Peyer's patch (tissue), 4 donors: Measurements from ENCODE around the gene TNFSF18. TPM values are rescaled to one million over a fixed set of nuclear protein-coding genes. Genes with fewer than 3 reads are reported as not detected.

ENCODE experiments used
- DNase-seq, 3 donors: peaks; one replicate each; pipeline ENCODE4 v3.0.0-alpha.2; 2017 to 2019
- H3K27ac ChIP-seq, 4 donors: fragments of 200-600 bp; sonication (generic); one replicate each; pipeline ENCODE4 v1.5.1; 2016 to 2019
- H3K27me3 ChIP-seq, 2 donors: fragments of 200-600 bp; sonication (generic); one replicate each; pipeline ENCODE4 v1.5.1; 2019
- H3K36me3 ChIP-seq, 3 donors: fragments of 200-600 bp; sonication (generic); one replicate each; pipeline ENCODE4 v1.5.1; 2016 to 2019
- H3K4me1 ChIP-seq, 4 donors: fragments of 200-600 bp; sonication (generic); one replicate each; pipeline ENCODE4 v1.5.1; 2016 to 2019
- H3K4me3 ChIP-seq, 4 donors: fragments of 200-600 bp; sonication (generic); 1 replicate in 3 of 4; 2 replicates in 1 of 4; pipeline ENCODE4 v1.5.1; 2016 to 2019; ENCODE audit warnings: mild to moderate bottlenecking in 1 of 4
- H3K9me3 ChIP-seq, 4 donors: fragments of 200-600 bp; sonication (generic); one replicate each; pipeline ENCODE4 v1.5.1; 2016 to 2019; ENCODE audit warnings: mild to moderate bottlenecking in 1 of 4
- CTCF ChIP-seq, 6 experiments: fragments of 450-650 bp in 4 of 6; fragments of 200-600 bp in 2 of 6; sonication (generic) in 1 of 6; IDR thresholded peaks; one replicate each; pipeline ENCODE4 v1.5.1; 2017 to 2019; ENCODE audit warnings: antibody characterized with exemption in 6 of 6, mild to moderate bottlenecking in 3 of 6, moderate library complexity in 1 of 6
- POLR2A ChIP-seq, 2 donors: fragments of 450-650 bp; IDR thresholded peaks; one replicate each; pipeline ENCODE4 v1.5.1; 2017; ENCODE audit warnings: antibody characterized with exemption in 2 of 2, mild to moderate bottlenecking in 2 of 2, moderate library complexity in 2 of 2
- total RNA-seq, 4 donors: library from RNA; depleted of rRNA; stranded (reverse); fragments of >200 nt; gene quantifications; one replicate each; pipeline ENCODE4 v1.1.0, GENCODE V29; 2016

TNFSF18 gene
- total RNA-seq, 4 donors from 2014 or later = not detected

GRCh38 chr1:173020138-173020750, 30.5 kb downstream of the TNFSF18 start:
- Histone ChIP-seq H3K36me3 (no peaks in the 10 kb centered on the region), H3K27ac (peak overlapping the region in 1 of 4 donors; percentile 62), H3K4me3 (no peak overlapping the region), H3K27me3 (no peaks in the 10 kb centered on the region), H3K9me3 (no peaks in the 10 kb centered on the region), H3K4me1 (no peaks in the 10 kb centered on the region)
- TF ChIP-seq CTCF (IDR thresholded peaks at IDR 0.05) (no peak), POLR2A (IDR thresholded peaks at IDR 0.05) (no peak)
- peak in 1 of 3 donors; percentile 17 for DNase-seq

DNA sequence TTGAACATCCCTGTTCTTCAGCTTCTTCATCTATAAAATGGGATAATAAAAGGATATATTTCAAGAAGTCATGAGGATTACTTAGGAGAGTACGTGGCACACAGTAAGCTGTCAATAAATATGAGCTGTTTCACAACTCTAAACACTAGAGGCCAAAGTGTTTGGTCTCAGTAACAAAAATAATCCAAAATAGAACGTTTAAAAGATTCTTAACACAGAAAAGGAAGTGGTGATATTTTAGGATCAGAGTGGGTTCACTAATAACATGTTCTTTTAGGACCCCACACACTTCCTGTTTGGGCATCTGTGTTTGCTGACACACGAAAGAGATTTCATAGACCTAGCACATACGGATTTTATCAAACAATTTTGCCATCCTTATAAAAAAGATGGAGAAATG, 32.9 kb downstream of the TNFSF18 start:
- Histone ChIP-seq H3K36me3 (no peaks in the 10 kb centered on the region), H3K4me3 (no peak overlapping the region), H3K9me3 (no peaks in the 10 kb centered on the region), H3K27me3 (no peaks in the 10 kb centered on the region), H3K27ac (no peak overlapping the region), H3K4me1 (no peaks in the 10 kb centered on the region)
- TF ChIP-seq POLR2A (IDR thresholded peaks at IDR 0.05) (no peak), CTCF (IDR thresholded peaks at IDR 0.05) (no peak)
- peak in 1 of 3 donors; percentile 22 for DNase-seq

DNA sequence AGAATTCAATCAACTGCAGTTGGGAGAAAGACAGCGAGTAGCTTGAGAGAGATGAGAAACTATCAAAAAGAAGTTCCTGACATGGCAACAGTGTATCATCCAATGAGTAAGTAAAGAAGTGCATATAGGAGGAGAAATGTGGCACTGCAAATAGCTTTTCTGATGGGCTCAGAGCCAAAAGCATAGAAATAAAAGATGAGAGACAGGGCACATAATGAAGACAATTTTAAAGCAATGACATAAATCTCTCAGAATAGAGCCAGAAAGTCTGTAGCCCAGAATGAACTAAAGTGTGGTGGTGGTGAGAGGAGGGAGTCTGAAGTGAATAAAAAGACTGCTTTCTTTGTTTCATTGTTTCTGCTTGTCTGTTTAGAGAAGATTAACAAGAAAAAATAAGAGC, 34.3 kb downstream of the TNFSF18 start:
- Histone ChIP-seq H3K4me3 (no peak overlapping the region), H3K4me1 (no peaks in the 10 kb centered on the region), H3K9me3 (no peaks in the 10 kb centered on the region), H3K27ac (no peak overlapping the region), H3K27me3 (no peaks in the 10 kb centered on the region), H3K36me3 (no peaks in the 10 kb centered on the region)
- DNase-seq = no peak
- TF ChIP-seq POLR2A (IDR thresholded peaks at IDR 0.05) (no peak), CTCF (IDR thresholded peaks at IDR 0.05) (no peak)

DNA sequence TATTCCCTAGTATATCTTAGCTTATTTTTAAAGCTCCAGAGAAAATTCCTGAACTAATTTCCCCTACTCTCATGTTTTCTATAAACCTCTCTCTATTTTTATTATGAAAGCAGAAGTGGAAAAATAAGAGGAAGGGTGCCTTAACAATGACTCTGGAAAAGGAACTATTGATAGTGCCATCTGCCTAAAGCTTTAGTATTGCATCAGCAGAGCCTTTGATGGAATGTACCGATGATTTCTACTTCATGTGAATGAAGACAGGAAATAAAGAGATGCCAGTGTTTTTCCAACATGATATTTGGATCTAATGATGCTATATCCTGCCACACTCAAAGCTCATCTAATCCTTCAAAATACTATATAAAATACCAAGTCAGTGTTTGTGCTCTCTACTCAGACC, 35.1 kb downstream of the TNFSF18 start:
- Histone ChIP-seq H3K4me3 (no peak overlapping the region), H3K4me1 (no peaks in the 10 kb centered on the region), H3K27me3 (no peaks in the 10 kb centered on the region), H3K9me3 (no peaks in the 10 kb centered on the region), H3K36me3 (no peaks in the 10 kb centered on the region), H3K27ac (no peak overlapping the region)
- TF ChIP-seq CTCF (IDR thresholded peaks at IDR 0.05) (no peak), POLR2A (IDR thresholded peaks at IDR 0.05) (no peak)
- DNase-seq = no peak

DNA sequence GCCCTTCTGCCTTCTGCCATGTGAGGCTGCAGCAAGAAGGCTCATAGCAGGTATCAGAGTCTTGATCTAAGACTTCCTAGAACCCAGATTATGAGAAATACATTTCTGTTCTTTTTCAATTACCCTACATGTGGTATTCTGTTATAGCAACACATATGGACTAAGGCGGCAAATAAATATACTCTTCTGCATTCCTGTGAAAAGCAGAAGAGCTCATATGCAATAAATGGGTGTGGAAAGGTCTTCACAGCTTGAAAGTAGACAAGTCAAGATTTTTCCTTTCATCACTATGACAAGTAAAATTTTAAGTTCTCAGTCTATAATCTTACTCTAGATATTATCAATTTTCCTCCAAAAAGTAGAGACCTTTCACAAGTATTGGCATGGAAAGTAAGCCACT, 36.6 kb downstream of the TNFSF18 start:
- H3K27ac ChIP-seq = no peak overlapping the region
- H3K27me3 ChIP-seq = no peaks in the 10 kb centered on the region
- no peaks in the 10 kb centered on the region for H3K9me3 ChIP-seq
- H3K4me3 ChIP-seq = no peak overlapping the region
- no peak for TF ChIP-seq CTCF (IDR thresholded peaks at IDR 0.05)
- no peak for TF ChIP-seq POLR2A (IDR thresholded peaks at IDR 0.05)
- no peaks in the 10 kb centered on the region for H3K36me3 ChIP-seq
- no peak for DNase-seq
- H3K4me1 ChIP-seq = no peaks in the 10 kb centered on the region

- H3K4me3 ChIP-seq = no peak overlapping the region
- no peak for DNase-seq
- no peak overlapping the region for H3K27ac ChIP-seq
- H3K4me1 ChIP-seq = no peaks in the 10 kb centered on the region
- no peaks in the 10 kb centered on the region for H3K9me3 ChIP-seq
- no peak for TF ChIP-seq POLR2A (IDR thresholded peaks at IDR 0.05)
- TF ChIP-seq CTCF (IDR thresholded peaks at IDR 0.05) = no peak
- H3K27me3 ChIP-seq = no peaks in the 10 kb centered on the region
- H3K36me3 ChIP-seq = no peaks in the 10 kb centered on the region
Observed at GRCh38 chr1:173012126-173012525, 38.6 kb downstream of the TNFSF18 start.
